GM18867 (cell line): ENCODE data around the gene KCTD1.
"Not testable (repeated sequence)": the region's sequence is repeated elsewhere in the genome, so short reads cannot be mapped to it uniquely, and the experiment has no call there.

ENCODE experiments used
- ATAC-seq: cut with Tn5 transposase; IDR thresholded peaks from one replicate; pipeline ENCODE4 v1.9.1; 2021; ENCODE audit warnings: mild to moderate bottlenecking, moderate library complexity; ENCODE audit not compliant: unreplicated experiment

Gene KCTD1

DNA sequence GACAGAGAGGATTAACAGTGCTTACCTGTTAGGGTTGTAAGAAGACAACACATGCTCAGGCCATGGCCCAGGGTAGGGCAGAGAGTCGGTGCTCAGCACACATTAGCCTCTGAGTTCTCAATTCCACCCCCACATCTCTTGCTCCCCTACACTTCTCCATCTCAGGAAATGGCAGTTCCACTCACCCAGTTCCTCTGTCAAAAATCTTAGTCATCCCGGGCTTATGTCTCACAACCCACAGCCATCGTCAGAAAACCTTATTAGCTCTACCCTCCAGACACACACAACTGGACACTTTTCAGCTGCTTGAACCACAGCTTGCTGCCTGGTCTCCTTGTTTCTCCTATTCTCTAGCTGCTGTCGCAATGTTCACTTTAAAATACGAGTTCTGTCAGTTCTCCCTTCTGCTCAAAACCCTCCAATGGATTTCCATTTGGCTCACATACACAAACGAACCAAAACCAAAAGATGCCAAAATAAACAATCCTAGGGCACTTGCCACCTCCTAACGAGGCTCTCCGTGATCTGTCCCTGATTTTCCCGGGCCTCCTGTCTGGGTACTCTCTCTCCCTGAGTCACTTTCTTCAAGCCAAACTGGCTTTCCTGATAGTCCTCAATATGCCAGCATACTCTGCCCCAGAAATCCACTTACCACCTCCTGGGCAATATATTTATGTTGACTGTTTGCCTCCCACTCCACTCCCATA, 89.7 kb downstream of the KCTD1 start:
- peak; percentile 61 for ATAC-seq

DNA sequence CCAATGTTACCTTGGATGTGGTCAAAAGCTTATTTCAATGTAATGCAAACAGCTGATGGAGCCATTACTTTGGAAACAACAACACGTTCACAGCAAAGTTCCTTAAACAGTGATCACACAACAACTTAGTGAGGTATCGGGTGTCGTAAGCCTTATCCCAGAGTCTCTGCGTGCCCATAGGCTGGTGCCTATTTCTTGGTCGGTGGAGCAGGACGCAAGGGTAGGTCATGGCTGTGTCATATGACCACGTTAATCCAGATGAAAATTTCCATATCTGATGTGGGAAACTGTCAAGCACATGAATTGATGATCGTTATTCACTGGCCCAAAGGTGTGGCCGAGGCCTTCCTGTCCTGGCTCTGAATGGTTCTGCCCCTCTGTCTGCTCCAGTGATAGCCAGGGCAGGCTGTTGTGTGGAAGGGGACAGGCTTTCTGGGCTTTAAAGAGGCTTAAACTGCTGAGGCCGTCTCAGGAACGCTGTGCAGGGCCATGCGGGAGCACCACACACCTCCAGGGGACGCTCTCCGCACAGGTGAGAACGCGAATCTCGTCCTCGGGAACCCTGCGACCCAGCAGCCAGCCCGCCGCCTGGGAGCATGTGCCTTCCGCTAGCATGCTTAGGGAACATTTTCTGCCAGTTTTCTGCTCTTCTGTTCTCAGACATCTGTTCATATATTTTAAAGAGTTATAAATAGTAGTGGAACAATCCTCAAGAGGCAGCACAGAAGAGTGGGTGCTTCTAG, 90.6 kb downstream of the KCTD1 start:
- ATAC-seq, result no peak

DNA sequence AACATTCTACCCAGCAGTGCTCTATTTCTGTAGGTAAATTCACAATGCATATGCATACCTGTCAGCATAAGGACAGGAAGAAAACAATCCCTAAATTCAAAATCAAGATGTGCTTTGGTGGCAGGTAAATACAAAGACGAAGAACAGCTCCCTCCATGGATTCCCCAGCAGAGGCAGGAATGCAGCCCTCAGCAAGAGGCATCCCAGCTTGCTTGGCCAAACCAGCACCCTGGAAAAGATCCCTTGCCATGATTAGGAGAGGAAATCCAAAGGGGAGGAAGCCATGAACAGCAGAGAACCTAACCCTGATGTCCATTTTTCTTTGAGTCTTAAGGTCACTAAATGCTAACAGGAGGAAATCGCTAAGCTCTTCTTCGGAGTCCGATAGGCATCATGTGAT, 91.2 kb downstream of the KCTD1 start:
- no peak for ATAC-seq

- no peak for ATAC-seq
Observed at GRCh38 chr18:26456070-26456491, 92.3 kb downstream of the KCTD1 start.

- no peak for ATAC-seq
Observed at GRCh38 chr18:26455639-26456038, 92.7 kb downstream of the KCTD1 start.

DNA sequence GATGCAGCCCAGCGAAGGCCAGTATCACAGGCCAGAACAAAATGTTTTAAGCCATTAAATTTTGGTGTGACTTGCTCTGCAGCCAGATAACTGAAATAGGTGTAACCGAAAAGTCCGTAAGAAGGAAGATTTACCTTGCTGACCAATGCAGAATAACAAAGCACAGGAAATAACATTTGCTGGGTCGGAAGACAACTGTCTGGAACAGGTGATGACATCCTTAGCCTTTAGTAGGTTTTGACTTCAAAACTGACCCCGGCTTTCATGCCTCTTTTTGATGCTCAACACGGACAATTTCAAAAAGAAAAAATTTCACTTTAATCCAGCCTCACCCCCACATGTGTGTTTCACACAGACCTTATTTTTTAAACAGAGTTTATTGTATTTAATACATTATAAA, 93.7 kb downstream of the KCTD1 start:
- ATAC-seq, result no peak

- ATAC-seq, result no peak
Observed at GRCh38 chr18:26454192-26454591, 94.2 kb downstream of the KCTD1 start.

- peak; percentile 35 for ATAC-seq
Observed at GRCh38 chr18:26453386-26453901, 94.9 kb downstream of the KCTD1 start.

GRCh38 chr18:26450989-26451682, 97.2 kb downstream of the KCTD1 start:
- no peak for ATAC-seq

- peak; percentile 76 for ATAC-seq
Observed at GRCh38 chr18:26448714-26449159, 99.6 kb downstream of the KCTD1 start.

DNA sequence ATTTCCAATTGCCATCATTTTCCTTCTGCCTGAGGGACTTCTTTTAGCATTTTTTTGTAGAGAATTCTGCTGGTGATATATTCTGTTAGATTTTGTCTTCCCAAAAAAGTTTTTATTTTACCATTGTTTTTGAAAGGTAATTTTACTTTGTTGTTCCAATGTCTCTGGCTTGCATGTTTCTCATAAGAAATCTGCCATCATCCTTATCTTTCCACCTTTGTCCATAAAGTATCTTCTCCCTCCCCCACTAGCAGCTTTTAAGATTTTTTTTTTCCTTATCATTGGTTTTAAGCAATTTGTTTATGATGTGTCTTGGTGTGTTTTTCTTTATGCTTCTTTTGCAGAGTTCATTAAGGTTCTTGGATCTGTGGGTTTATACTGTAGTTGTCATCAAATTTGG, 104.5 kb downstream of the KCTD1 start:
- no peak for ATAC-seq

GRCh38 chr18:26442126-26442525, 106.2 kb downstream of the KCTD1 start:
- ATAC-seq, result no peak

GRCh38 chr18:26440644-26441043, 107.7 kb downstream of the KCTD1 start:
- ATAC-seq, result no peak

DNA sequence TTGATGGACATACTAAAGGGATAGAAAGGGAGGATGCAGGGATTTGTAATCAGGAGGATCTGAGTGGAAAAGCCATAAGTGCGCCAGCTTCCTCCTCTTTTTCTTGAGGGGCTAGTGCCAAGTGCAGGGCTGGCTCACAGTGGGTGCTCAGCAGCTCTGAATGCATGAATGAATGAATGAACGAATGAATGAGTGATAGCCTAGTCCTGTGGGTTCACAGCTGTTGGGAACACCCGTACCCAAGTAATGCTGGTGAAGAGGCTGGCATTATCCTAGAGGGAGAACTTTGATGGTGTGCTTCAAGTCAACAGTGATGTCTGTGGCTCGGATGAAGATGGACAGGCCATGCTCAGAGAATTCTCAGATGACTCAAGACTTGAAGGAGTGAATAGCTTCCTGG, 108.8 kb downstream of the KCTD1 start:
- ATAC-seq, result no peak

DNA sequence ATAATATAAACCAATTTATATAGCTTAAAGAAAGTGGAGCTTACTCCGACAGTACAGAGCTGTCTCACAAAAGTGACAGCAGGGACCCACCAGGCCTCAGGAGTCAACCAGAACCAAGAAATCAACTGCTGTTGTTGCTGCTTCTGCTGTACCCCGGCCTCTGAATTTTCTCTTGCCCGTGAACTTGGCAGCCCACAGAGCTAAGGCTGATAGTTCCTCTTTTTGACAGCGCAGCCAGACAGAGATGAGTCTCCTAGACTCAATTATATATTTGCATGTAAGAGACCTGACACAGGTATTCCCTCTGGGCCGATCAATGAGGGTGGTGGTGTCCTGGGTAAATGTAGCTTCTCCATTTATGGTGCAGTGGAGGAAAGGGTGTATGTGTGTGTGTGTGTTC, 109.4 kb downstream of the KCTD1 start:
- ATAC-seq, result peak; percentile 99

DNA sequence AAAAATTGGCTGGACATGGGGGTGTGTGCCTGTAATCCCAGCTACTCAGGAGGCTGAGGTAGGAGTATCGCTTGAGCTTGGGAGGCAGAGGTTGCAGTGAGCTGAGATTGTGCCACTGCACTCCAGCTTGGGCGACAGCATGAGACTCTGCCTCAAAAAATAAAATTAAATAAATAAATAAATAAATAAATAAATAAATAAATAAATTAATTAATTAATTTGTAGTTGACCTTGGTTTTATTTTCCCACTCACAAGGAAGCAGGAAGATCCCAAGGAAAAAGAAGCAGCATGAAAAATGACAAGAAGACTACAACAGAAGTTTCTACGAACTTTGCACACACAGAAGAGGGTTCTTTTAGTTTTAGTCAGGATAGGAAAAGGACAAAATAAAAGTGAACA, 110.7 kb downstream of the KCTD1 start:
- not testable (repeated sequence) for ATAC-seq

GRCh38 chr18:26436176-26437051, 111.9 kb downstream of the KCTD1 start:
- ATAC-seq, result no peak

GRCh38 chr18:26435415-26436095, 112.8 kb downstream of the KCTD1 start:
- ATAC-seq, result no peak

- no peak for ATAC-seq
Observed at GRCh38 chr18:26434887-26435286, 113.5 kb downstream of the KCTD1 start.
